HepG2 (cell line): Measurements from ENCODE around the gene HIF3A. TPM values are rescaled to one million over a fixed set of nuclear protein-coding genes. Genes with fewer than 3 reads are reported as not detected.

Source experiments
- FOXC1 ChIP-seq: sonication (generic); formaldehyde crosslinking; IDR thresholded peaks from 2 replicates; pipeline ENCODE4 v1.8.0; 2022; ENCODE audit warnings: mild to moderate bottlenecking, missing genetic modification reagents, borderline replicate concordance
- GATAD1 ChIP-seq: IDR thresholded peaks from 2 replicates; pipeline ENCODE4 v1.6.1; 2016; ENCODE audit warnings: missing genetic modification reagents, missing compliant biosample characterization
- KIAA2018 ChIP-seq: sonication (generic); formaldehyde crosslinking; IDR thresholded peaks from 2 replicates; pipeline ENCODE4 v1.5.0; 2020; ENCODE audit warnings: mild to moderate bottlenecking, missing genetic modification reagents, borderline replicate concordance
- NR3C1 ChIP-seq: sonication (generic); formaldehyde crosslinking; IDR thresholded peaks from 2 replicates; pipeline ENCODE4 v1.4.0; 2020; ENCODE audit warnings: missing genetic modification reagents
- PBX2 ChIP-seq: IDR thresholded peaks from 2 replicates; pipeline ENCODE4 v1.6.1; 2016; ENCODE audit warnings: control low read depth
- SRY ChIP-seq: sonication (generic); formaldehyde crosslinking; IDR thresholded peaks from 2 replicates; pipeline ENCODE4 v1.8.0; 2022; ENCODE audit warnings: mild to moderate bottlenecking, missing genetic modification reagents
- THAP11 ChIP-seq: IDR thresholded peaks from 2 replicates; pipeline ENCODE4 v1.6.1; 2016; ENCODE audit warnings: missing biosample characterization, missing genetic modification reagents
- ZBTB39 ChIP-seq: sonication (generic); formaldehyde crosslinking; IDR thresholded peaks from 2 replicates; pipeline ENCODE4 v1.5.0; 2020; ENCODE audit warnings: missing genetic modification reagents
- ZNF546 ChIP-seq: sonication (generic); formaldehyde crosslinking; conservative IDR thresholded peaks from 2 replicates; pipeline ENCODE4 v1.8.1; 2023; ENCODE audit warnings: mild to moderate bottlenecking, missing genetic modification reagents
- ZNF687 ChIP-seq: sonication (generic); formaldehyde crosslinking; IDR thresholded peaks from 2 replicates; pipeline ENCODE4 v1.5.1; 2020; ENCODE audit warnings: mild to moderate bottlenecking, missing genetic modification reagents, moderate library complexity
- polyA plus RNA-seq, 8 experiments: library from polyadenylated mRNA; depleted of rRNA in 3 of 8; stranded (reverse) in 7 of 8; unstranded in 1 of 8; fragments of >200 nt; fragmentation: Illumina TruSeq in 4 of 8; extraction: Trizol in 4 of 8; gene quantifications; 2 replicates each; pipeline versions ENCODE4 v1.2.1 to v1.2.3, GENCODE V29; 2011 to 2016; ENCODE audit warnings: low read depth in 4 of 8, missing spikeins in 1 of 8, mixed read lengths in 1 of 8; ENCODE audit not compliant: insufficient read depth in 1 of 8
- total RNA-seq, 5 experiments: library from RNA; depleted of rRNA; stranded (reverse); fragments of >200 nt; fragmentation: Illumina TruSeq; extraction: Trizol; gene quantifications; 2 replicates each; pipeline ENCODE4 v1.2.3, GENCODE V29; 2016; ENCODE audit warnings: low read depth in 1 of 5

HIF3A gene
- total and polyA plus RNA-seq, 2 of the 13 experiments (the other 11 are each of a cell fraction or from before 2014, with no cell fraction given), result 0.09 to 0.22 TPM

GRCh38 chr19:46346821-46347571, 50.2 kb downstream of the HIF3A start, which contains the start of gene PPP5C (continued):
- TF ChIP-seq KIAA2018 (0 out of 2 replicates have a peak, but pooled peaks have one; percentile 18), ZBTB39 (CRISPR knock-in tag) (peak; percentile 32; the same call in 1 of the 2 replicates), GATAD1 (CRISPR knock-in tag) (peak; percentile 92), ZNF687 (CRISPR knock-in tag) (peak; percentile 91), THAP11 (CRISPR knock-in tag) (peak; percentile 87), PBX2 (CRISPR knock-in tag) (peak; percentile 70), NR3C1 (no peak), SRY (CRISPR knock-in tag) (peak; percentile 62; the same call in 1 of the 2 replicates), ZNF546 (peak; percentile 77), FOXC1 (CRISPR knock-in tag) (peak; percentile 91)
